ENCODE results near the gene ANKRD45. TPM values are rescaled to one million over a fixed set of nuclear protein-coding genes. Genes with fewer than 3 reads are reported as not detected.
"Not testable (repeated sequence)": the region's sequence is repeated elsewhere in the genome, so short reads cannot be mapped to it uniquely, and the experiment has no call there.

The ANKRD45 gene
- total RNA-seq, 1 experiment from 2014 or later = 0.31 TPM

- no peak overlapping the region for H3K4me2 ChIP-seq (ENCODE audit: insufficient read depth, insufficient read length, low read length)
- H4K91ac ChIP-seq (ENCODE audit: insufficient read length, low read depth, low read length) = no peak overlapping the region
- Mint-ChIP-seq H3K4me1 (no peaks in the 10 kb centered on the region), H3K9me3 (peaks cover 0 to 2% of the 10 kb centered on the region in 2 experiments; a peak in 2 of 5 replicates), H3K36me3 (ENCODE audit: insufficient read depth in 1 of 3, low read depth in 3 of 3) (no peaks in the 10 kb centered on the region), H3K27me3 (ENCODE audit: low read depth) (peaks cover 27% of the 10 kb centered on the region), H3K27ac (no peak overlapping the region), H3K4me3 (no peak overlapping the region)
- no peak overlapping the region for H2BK120ac ChIP-seq (ENCODE audit: low read depth, low read length, poor library complexity, severe bottlenecking)
- no peak overlapping the region for H3K9ac ChIP-seq (ENCODE audit: extremely low read depth, insufficient read length, low read length)
- H3K56ac ChIP-seq (ENCODE audit: insufficient read length, low read depth, low read length) = no peak overlapping the region
- no peak for DNase-seq
- no peak overlapping the region for H3K23ac ChIP-seq (ENCODE audit: insufficient read length, low read depth, low read length)
- no peak overlapping the region for H4K8ac ChIP-seq (replicated peaks; ENCODE audit: insufficient read length, low read depth, low read length)
- H3T11ph ChIP-seq (ENCODE audit: low read length) = no peak overlapping the region
- no peaks in the 10 kb centered on the region for H3K79me1 ChIP-seq (ENCODE audit: insufficient read depth, low read depth, low read length, poor library complexity, severe bottlenecking)
- no peak overlapping the region for H2AK5ac ChIP-seq (ENCODE audit: insufficient read length, low read length)
- H4K20me1 ChIP-seq (ENCODE audit: control insufficient read depth, insufficient read depth, insufficient read length) = no peaks in the 10 kb centered on the region
- no peaks in the 10 kb centered on the region for H3K23me2 ChIP-seq (ENCODE audit: insufficient read length, low read depth, low read length, poor library complexity, severe bottlenecking)
- no peak overlapping the region for H2BK5ac ChIP-seq (ENCODE audit: insufficient read length, low read length)
- H2BK20ac ChIP-seq (ENCODE audit: low read depth, low read length, poor library complexity, severe bottlenecking) = no peak overlapping the region
- H3K79me2 ChIP-seq (ENCODE audit: insufficient read depth, low read length) = no peaks in the 10 kb centered on the region
- no peak overlapping the region for H3K18ac ChIP-seq (ENCODE audit: insufficient read length, low read depth, low read length)
- no peak overlapping the region for H3K4ac ChIP-seq (ENCODE audit: low read depth, low read length)
- H3K27me3 ChIP-seq (ENCODE audit: insufficient read depth, low read length) = no peaks in the 10 kb centered on the region
- no peak for TF ChIP-seq CTCF (conservative IDR thresholded peaks at IDR 0.05)
- no peak overlapping the region for H4K5ac ChIP-seq (ENCODE audit: insufficient read length, low read depth, low read length)
- no peak overlapping the region for H2AFZ ChIP-seq (ENCODE audit: low read length)
- H3K14ac ChIP-seq (ENCODE audit: insufficient read depth, low read length) = no peak overlapping the region
- H3K9me3 ChIP-seq (ENCODE audit: control insufficient read depth, low read depth, low read length) = no peaks in the 10 kb centered on the region
- H3K4me1 ChIP-seq (ENCODE audit: insufficient read depth, low read length) = no peaks in the 10 kb centered on the region
- no peak overlapping the region for H2BK15ac ChIP-seq (ENCODE audit: low read depth, low read length)
- no CpG with 5 or more reads among the region's 1 CpG for WGBS (ENCODE audit: extremely low coverage, insufficient read length, low lambda C conversion rate)
- no peak overlapping the region for H3K27ac ChIP-seq (ENCODE audit: insufficient read length, low read depth, low read length)
- no peak overlapping the region for H2BK12ac ChIP-seq (ENCODE audit: insufficient read length, low read depth, low read length)
These were observed 33.1 kb upstream of the ANKRD45 start for GRCh38 chr1:173702736-173703135.

- H3K4ac ChIP-seq (ENCODE audit: low read depth, low read length); H3K79me1 ChIP-seq (ENCODE audit: insufficient read depth, low read depth, low read length, poor library complexity, severe bottlenecking); H3K9ac ChIP-seq (ENCODE audit: extremely low read depth, insufficient read length, low read length); H2BK120ac ChIP-seq (ENCODE audit: low read depth, low read length, poor library complexity, severe bottlenecking); H2BK5ac ChIP-seq (ENCODE audit: insufficient read length, low read length); H3K23me2 ChIP-seq (ENCODE audit: insufficient read length, low read depth, low read length, poor library complexity, severe bottlenecking); H3K27ac ChIP-seq (ENCODE audit: insufficient read length, low read depth, low read length); H4K8ac ChIP-seq (replicated peaks; ENCODE audit: insufficient read length, low read depth, low read length); H3K23ac ChIP-seq (ENCODE audit: insufficient read length, low read depth, low read length); H4K20me1 ChIP-seq (ENCODE audit: control insufficient read depth, insufficient read depth, insufficient read length); H4K91ac ChIP-seq (ENCODE audit: insufficient read length, low read depth, low read length); H3K14ac ChIP-seq (ENCODE audit: insufficient read depth, low read length); H4K5ac ChIP-seq (ENCODE audit: insufficient read length, low read depth, low read length); H2BK12ac ChIP-seq (ENCODE audit: insufficient read length, low read depth, low read length); H3K9me3 ChIP-seq (ENCODE audit: control insufficient read depth, low read depth, low read length); H3K4me2 ChIP-seq (ENCODE audit: insufficient read depth, insufficient read length, low read length); H3K18ac ChIP-seq (ENCODE audit: insufficient read length, low read depth, low read length); H3K27ac Mint-ChIP-seq; H3T11ph ChIP-seq (ENCODE audit: low read length); H3K27me3 ChIP-seq (ENCODE audit: insufficient read depth, low read length); H3K4me1 ChIP-seq (ENCODE audit: insufficient read depth, low read length); H3K9me3 Mint-ChIP-seq; H2BK20ac ChIP-seq (ENCODE audit: low read depth, low read length, poor library complexity, severe bottlenecking); H3K4me3 Mint-ChIP-seq; H3K36me3 Mint-ChIP-seq (ENCODE audit: insufficient read depth in 1 of 3, low read depth in 3 of 3); H2BK15ac ChIP-seq (ENCODE audit: low read depth, low read length); H3K79me2 ChIP-seq (ENCODE audit: insufficient read depth, low read length); H3K4me1 Mint-ChIP-seq; DNase-seq; H2AFZ ChIP-seq (ENCODE audit: low read length); H2AK5ac ChIP-seq (ENCODE audit: insufficient read length, low read length); H3K56ac ChIP-seq (ENCODE audit: insufficient read length, low read depth, low read length): not testable (repeated sequence)
- H3K27me3 Mint-ChIP-seq (ENCODE audit: low read depth) = peaks cover 27% of the 10 kb centered on the region
- WGBS (ENCODE audit: extremely low coverage, insufficient read length, low lambda C conversion rate) = no CpG with 5 or more reads among the region's 6 CpGs
These were observed 31.6 kb upstream of the ANKRD45 start for GRCh38 chr1:173701299-173701698.

All from H9 (cell line).